ENCODE results near the gene ZC3HAV1.

- TF ChIP-seq CTCF (IDR thresholded peaks at IDR 0.05; ENCODE audit: low read length) = no peak
- no peak for TF ChIP-seq EZH2 (optimal IDR thresholded peaks at IDR 0.05; ENCODE audit: low read depth, low read length)
- TF ChIP-seq EZH2phosphoT487 (IDR thresholded peaks at IDR 0.05; ENCODE audit: low read length) = no peak
These were observed 28.6 kb downstream of the ZC3HAV1 start for GRCh38 chr7:139080905-139081304.

Data from MM.1S (cell line).